ENCODE data around the gene SRPRA.

GRCh38 chr11:126317756-126318573 is 49.3 kb upstream of the SRPRA start:
- TF ChIP-seq POLR2A (IDR thresholded peaks at IDR 0.05) (no peak), CTCF (IDR thresholded peaks at IDR 0.05) (no peak), POLR2AphosphoS5 (IDR thresholded peaks at IDR 0.05) (peak in 2 of 3 donors; percentile 31 to 40)

All from breast epithelium (tissue), 3 donors.